ENCODE results near the gene PTPRG.

PTPRG gene

GRCh38 chr3:61841988-61842387 is 280.6 kb downstream of the PTPRG start:
- DNase-seq: no peak

GRCh38 chr3:61844346-61844745 is 283.0 kb downstream of the PTPRG start:
- no peak for DNase-seq

- no peak for DNase-seq
Observed at GRCh38 chr3:61846488-61846887, 285.1 kb downstream of the PTPRG start.

GRCh38 chr3:61847784-61848462 is 286.6 kb downstream of the PTPRG start:
- no peak for DNase-seq

GRCh38 chr3:61848885-61849284 is 287.5 kb downstream of the PTPRG start:
- no peak for DNase-seq

- no peak for DNase-seq
Observed at GRCh38 chr3:61853912-61854311, 292.5 kb downstream of the PTPRG start.

GRCh38 chr3:61855211-61855610 is 293.8 kb downstream of the PTPRG start:
- no peak for DNase-seq

- no peak for DNase-seq
Observed at GRCh38 chr3:61857297-61857696, 295.9 kb downstream of the PTPRG start.

GRCh38 chr3:61858054-61858453 is 296.7 kb downstream of the PTPRG start:
- DNase-seq: no peak

- no peak for DNase-seq
Observed at GRCh38 chr3:61861410-61861809, 300.0 kb downstream of the PTPRG start.

- DNase-seq: no peak
Observed at GRCh38 chr3:61862614-61863289, 301.4 kb downstream of the PTPRG start.

GRCh38 chr3:61863579-61863978 is 302.2 kb downstream of the PTPRG start:
- DNase-seq: no peak

GRCh38 chr3:61864886-61865285 is 303.5 kb downstream of the PTPRG start:
- no peak for DNase-seq

- DNase-seq: no peak
Observed at GRCh38 chr3:61865466-61866152, 304.2 kb downstream of the PTPRG start.

GRCh38 chr3:61866153-61866542 is 304.8 kb downstream of the PTPRG start:
- DNase-seq: no peak

- no peak for DNase-seq
Observed at GRCh38 chr3:61866961-61867461, 305.6 kb downstream of the PTPRG start.

GRCh38 chr3:61868499-61868898 is 307.1 kb downstream of the PTPRG start:
- DNase-seq: no peak

GRCh38 chr3:61869371-61869770 is 308.0 kb downstream of the PTPRG start:
- no peak for DNase-seq

GRCh38 chr3:61871644-61872043 is 310.3 kb downstream of the PTPRG start:
- DNase-seq: no peak

GRCh38 chr3:61872077-61872706 is 310.8 kb downstream of the PTPRG start:
- DNase-seq: no peak

GRCh38 chr3:61875046-61875844 is 313.9 kb downstream of the PTPRG start:
- peak; percentile 19 for DNase-seq

GRCh38 chr3:61875976-61876671 is 314.8 kb downstream of the PTPRG start:
- no peak for DNase-seq

Measured in NCI-H1436 (cell line).